Measurements from ENCODE around the gene ARHGAP18.

GRCh38 chr6:129583866-129584265 is 126.1 kb downstream of the ARHGAP18 start:
- TF ChIP-seq, protein P1, sequence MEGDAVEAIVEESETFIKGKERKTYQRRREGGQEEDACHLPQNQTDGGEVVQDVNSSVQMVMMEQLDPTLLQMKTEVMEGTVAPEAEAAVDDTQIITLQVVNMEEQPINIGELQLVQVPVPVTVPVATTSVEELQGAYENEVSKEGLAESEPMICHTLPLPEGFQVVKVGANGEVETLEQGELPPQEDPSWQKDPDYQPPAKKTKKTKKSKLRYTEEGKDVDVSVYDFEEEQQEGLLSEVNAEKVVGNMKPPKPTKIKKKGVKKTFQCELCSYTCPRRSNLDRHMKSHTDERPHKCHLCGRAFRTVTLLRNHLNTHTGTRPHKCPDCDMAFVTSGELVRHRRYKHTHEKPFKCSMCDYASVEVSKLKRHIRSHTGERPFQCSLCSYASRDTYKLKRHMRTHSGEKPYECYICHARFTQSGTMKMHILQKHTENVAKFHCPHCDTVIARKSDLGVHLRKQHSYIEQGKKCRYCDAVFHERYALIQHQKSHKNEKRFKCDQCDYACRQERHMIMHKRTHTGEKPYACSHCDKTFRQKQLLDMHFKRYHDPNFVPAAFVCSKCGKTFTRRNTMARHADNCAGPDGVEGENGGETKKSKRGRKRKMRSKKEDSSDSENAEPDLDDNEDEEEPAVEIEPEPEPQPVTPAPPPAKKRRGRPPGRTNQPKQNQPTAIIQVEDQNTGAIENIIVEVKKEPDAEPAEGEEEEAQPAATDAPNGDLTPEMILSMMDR (IDR thresholded peaks at IDR 0.05), result no peak
- TF ChIP-seq POLR2A (IDR thresholded peaks at IDR 0.05; ENCODE audit: low read depth) (no peak), POLR2AphosphoS5 (IDR thresholded peaks at IDR 0.05) (no peak)

All from esophagus muscularis mucosa (tissue), 3 donors.